K562 (cell line): ENCODE results near the gene CPLX1. TPM values are rescaled to one million over a fixed set of nuclear protein-coding genes. Genes with fewer than 3 reads are reported as not detected.
A peak's percentile ranks its signal among the peaks of the same experiment; 100 is the strongest.

Experiments
- AFF4 ChIP-seq: sonication (generic); formaldehyde crosslinking; IDR thresholded peaks from 2 replicates; pipeline ENCODE4 v1.8.0; 2023; ENCODE audit warnings: mild to moderate bottlenecking, missing genetic modification reagents
- DACH1 ChIP-seq: fragments of 450-650 bp; IDR thresholded peaks from 2 replicates; pipeline ENCODE4 v1.6.1; 2018; ENCODE audit not compliant: partially characterized antibody
- FIP1L1 ChIP-seq: fragments of 200-400 bp; formaldehyde crosslinking; IDR thresholded peaks from 2 replicates; pipeline ENCODE4 v1.6.1; 2018; ENCODE audit warnings: mild to moderate bottlenecking, low read depth, low read length; ENCODE audit not compliant: poor library complexity, severe bottlenecking
- KDM2B ChIP-seq: fragments of 250-450 bp; sonication (Bioruptor Pico); IDR thresholded peaks from 2 replicates; pipeline ENCODE4 v1.8.0; 2021; ENCODE audit warnings: mild to moderate bottlenecking, moderate library complexity
- MAZ ChIP-seq, 2 experiments: fragments of 450-650 bp in 1 of 2; sonication (generic) in 1 of 2; formaldehyde crosslinking; IDR thresholded peaks in 1 of 2; conservative IDR thresholded peaks in 1 of 2; 2 replicates each; pipeline versions ENCODE4 v1.4.0 to v1.5.0; 2020; ENCODE audit warnings: mild to moderate bottlenecking in 1 of 2, missing genetic modification reagents in 1 of 2
- MYBL2 ChIP-seq, 2 experiments: fragments of 450-650 bp in 1 of 2; sonication (generic) in 1 of 2; formaldehyde crosslinking in 1 of 2; IDR thresholded peaks; 2 replicates each; pipeline versions ENCODE4 v1.6.1 to v1.8.1; 2017 to 2022; ENCODE audit warnings: borderline replicate concordance in 1 of 2, inconsistent platforms in 1 of 2, low read depth in 1 of 2, mild to moderate bottlenecking in 1 of 2, missing genetic modification reagents in 1 of 2, moderate library complexity in 1 of 2
- NR2C1 ChIP-seq, 2 experiments: fragments of 450-650 bp; IDR thresholded peaks; 2 replicates each; pipeline ENCODE4 v1.6.1; 2017; ENCODE audit warnings: mild to moderate bottlenecking in 2 of 2, antibody characterized with exemption in 1 of 2, inconsistent platforms in 1 of 2, missing compliant biosample characterization in 1 of 2, missing genetic modification characterization in 1 of 2
- NR4A1 ChIP-seq, 2 experiments: fragments of 250-450 bp in 1 of 2; fragments of 450-650 bp in 1 of 2; sonication (Bioruptor Pico) in 1 of 2; IDR thresholded peaks; 2 replicates each; pipeline versions ENCODE4 v1.4.0 to v1.6.1; 2016 to 2020; ENCODE audit warnings: mild to moderate bottlenecking in 2 of 2, missing compliant biosample characterization in 1 of 2, missing genetic modification characterization in 1 of 2, moderate library complexity in 1 of 2
- RNF219 ChIP-seq: fragments of 250-450 bp; sonication (Bioruptor Pico); IDR thresholded peaks from 2 replicates; pipeline ENCODE4 v1.5.0; 2022; ENCODE audit warnings: mild to moderate bottlenecking
- ZBTB43 ChIP-seq: sonication (generic); formaldehyde crosslinking; IDR thresholded peaks from 2 replicates; pipeline ENCODE4 v1.8.0; 2023; ENCODE audit warnings: mild to moderate bottlenecking, missing genetic modification reagents
- polyA plus RNA-seq, 8 experiments: library from polyadenylated mRNA; depleted of rRNA in 4 of 8; stranded (reverse) in 5 of 8; unstranded in 3 of 8; fragments of >200 nt; fragmentation: Nextera tagmentation in 2 of 8; fragmentation: Illumina TruSeq in 1 of 8; extraction: Ambion mirVana in 2 of 8; extraction: Trizol in 1 of 8; gene quantifications; 2 replicates each; pipeline versions ENCODE4 v1.2.1 to v1.2.3, GENCODE V29; 2011 to 2014; ENCODE audit warnings: inconsistent platforms in 1 of 8, missing spikeins in 1 of 8
- total RNA-seq, 7 experiments: library from RNA; depleted of rRNA in 6 of 7; stranded (reverse); fragments of >200 nt in 6 of 7; fragmentation: Illumina TruSeq in 2 of 7; extraction: Trizol in 2 of 7; gene quantifications; 2 replicates each; pipeline versions ENCODE4 v1.2.1 to v1.2.3, GENCODE V29; 2011 to 2021; ENCODE audit warnings: low replicate concordance in 1 of 7
- TF ChIP-seq, protein P1 (sequence below): sonication (generic); formaldehyde crosslinking; IDR thresholded peaks from 2 replicates; pipeline ENCODE4 v1.8.0; 2022; ENCODE audit warnings: missing genetic modification reagents, mild to moderate bottlenecking, borderline replicate concordance
- TF ChIP-seq, protein P2 (sequence below), 2 experiments: fragments of 450-650 bp; IDR thresholded peaks; 2 replicates each; pipeline ENCODE4 v1.6.1; 2016

The CPLX1 gene
- total and polyA plus RNA-seq, 9 of the 15 experiments (the other 6 are each of a cell fraction or from before 2014, with no cell fraction given), result 0.03 to 3.3 (median 0.17) TPM; not detected in 2

- TF ChIP-seq NR2C1 (IDR thresholded peaks at IDR 0.05) (no peak), NR2C1 (tag; IDR thresholded peaks at IDR 0.05) (no peak), MYBL2 (IDR thresholded peaks at IDR 0.05; ENCODE audit: low read depth) (no peak), MYBL2 (CRISPR knock-in tag; IDR thresholded peaks at IDR 0.05; ENCODE audit: borderline replicate concordance) (no peak), RNF219 (no peak), AFF4 (CRISPR knock-in tag) (peak; percentile 24; the same call in 1 of the 2 replicates), DACH1 (no peak), MAZ (CRISPR knock-in tag; conservative IDR thresholded peaks at IDR 0.05 in 1 of 2, IDR thresholded peaks at IDR 0.05 in 1 of 2) (peak; percentile 81 to 89), ZBTB43 (CRISPR knock-in tag) (peak; percentile 54; the same call in 1 of the 2 replicates), NR4A1 (CRISPR knock-in tag; IDR thresholded peaks at IDR 0.05) (no peak), NR4A1 (tag; IDR thresholded peaks at IDR 0.05) (0 out of 2 replicates have a peak, but pooled peaks have one; percentile 42), FIP1L1 (no peak), KDM2B (CRISPR knock-in tag) (no peak)
- TF ChIP-seq, protein P1, sequence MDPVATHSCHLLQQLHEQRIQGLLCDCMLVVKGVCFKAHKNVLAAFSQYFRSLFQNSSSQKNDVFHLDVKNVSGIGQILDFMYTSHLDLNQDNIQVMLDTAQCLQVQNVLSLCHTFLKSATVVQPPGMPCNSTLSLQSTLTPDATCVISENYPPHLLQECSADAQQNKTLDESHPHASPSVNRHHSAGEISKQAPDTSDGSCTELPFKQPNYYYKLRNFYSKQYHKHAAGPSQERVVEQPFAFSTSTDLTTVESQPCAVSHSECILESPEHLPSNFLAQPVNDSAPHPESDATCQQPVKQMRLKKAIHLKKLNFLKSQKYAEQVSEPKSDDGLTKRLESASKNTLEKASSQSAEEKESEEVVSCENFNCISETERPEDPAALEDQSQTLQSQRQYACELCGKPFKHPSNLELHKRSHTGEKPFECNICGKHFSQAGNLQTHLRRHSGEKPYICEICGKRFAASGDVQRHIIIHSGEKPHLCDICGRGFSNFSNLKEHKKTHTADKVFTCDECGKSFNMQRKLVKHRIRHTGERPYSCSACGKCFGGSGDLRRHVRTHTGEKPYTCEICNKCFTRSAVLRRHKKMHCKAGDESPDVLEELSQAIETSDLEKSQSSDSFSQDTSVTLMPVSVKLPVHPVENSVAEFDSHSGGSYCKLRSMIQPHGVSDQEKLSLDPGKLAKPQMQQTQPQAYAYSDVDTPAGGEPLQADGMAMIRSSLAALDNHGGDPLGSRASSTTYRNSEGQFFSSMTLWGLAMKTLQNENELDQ, result peak; percentile 64; the same call in 1 of the 2 replicates
- TF ChIP-seq, protein P2, sequence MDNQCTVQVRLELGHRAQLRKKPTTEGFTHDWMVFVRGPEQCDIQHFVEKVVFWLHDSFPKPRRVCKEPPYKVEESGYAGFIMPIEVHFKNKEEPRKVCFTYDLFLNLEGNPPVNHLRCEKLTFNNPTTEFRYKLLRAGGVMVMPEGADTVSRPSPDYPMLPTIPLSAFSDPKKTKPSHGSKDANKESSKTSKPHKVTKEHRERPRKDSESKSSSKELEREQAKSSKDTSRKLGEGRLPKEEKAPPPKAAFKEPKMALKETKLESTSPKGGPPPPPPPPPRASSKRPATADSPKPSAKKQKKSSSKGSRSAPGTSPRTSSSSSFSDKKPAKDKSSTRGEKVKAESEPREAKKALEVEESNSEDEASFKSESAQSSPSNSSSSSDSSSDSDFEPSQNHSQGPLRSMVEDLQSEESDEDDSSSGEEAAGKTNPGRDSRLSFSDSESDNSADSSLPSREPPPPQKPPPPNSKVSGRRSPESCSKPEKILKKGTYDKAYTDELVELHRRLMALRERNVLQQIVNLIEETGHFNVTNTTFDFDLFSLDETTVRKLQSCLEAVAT (IDR thresholded peaks at IDR 0.05), result peak; percentile 61 to 86; a peak in 1 of 4 replicates
Observed at GRCh38 chr4:781493-782216, 44.3 kb downstream of the CPLX1 start (continued).
